D721Med (cell line): ENCODE data around the gene MEX3B.

Experiments used
- DNase-seq: peaks from one replicate; pipeline ENCODE4 v3.0.0; 2011; ENCODE audit warnings: low spot score; ENCODE audit not compliant: insufficient read length
- FAIRE-seq: peaks from 2 replicates; lab custom pipeline; 2011; peaks lifted over from hg19 to GRCh38; lab: Jason Lieb, UNC
- TF ChIP-seq, protein P1 (sequence below): IDR thresholded peaks from 2 replicates; pipeline ENCODE4 v1.5.1; 2012; ENCODE audit warnings: mild to moderate bottlenecking, control low read depth; ENCODE audit not compliant: insufficient read depth; ENCODE audit errors: missing control alignments

The MEX3B gene

GRCh38 chr15:82060817-82061216, 15.0 kb upstream of the MEX3B start:
- no peak for DNase-seq
- no peak for FAIRE-seq
- TF ChIP-seq, protein P1, sequence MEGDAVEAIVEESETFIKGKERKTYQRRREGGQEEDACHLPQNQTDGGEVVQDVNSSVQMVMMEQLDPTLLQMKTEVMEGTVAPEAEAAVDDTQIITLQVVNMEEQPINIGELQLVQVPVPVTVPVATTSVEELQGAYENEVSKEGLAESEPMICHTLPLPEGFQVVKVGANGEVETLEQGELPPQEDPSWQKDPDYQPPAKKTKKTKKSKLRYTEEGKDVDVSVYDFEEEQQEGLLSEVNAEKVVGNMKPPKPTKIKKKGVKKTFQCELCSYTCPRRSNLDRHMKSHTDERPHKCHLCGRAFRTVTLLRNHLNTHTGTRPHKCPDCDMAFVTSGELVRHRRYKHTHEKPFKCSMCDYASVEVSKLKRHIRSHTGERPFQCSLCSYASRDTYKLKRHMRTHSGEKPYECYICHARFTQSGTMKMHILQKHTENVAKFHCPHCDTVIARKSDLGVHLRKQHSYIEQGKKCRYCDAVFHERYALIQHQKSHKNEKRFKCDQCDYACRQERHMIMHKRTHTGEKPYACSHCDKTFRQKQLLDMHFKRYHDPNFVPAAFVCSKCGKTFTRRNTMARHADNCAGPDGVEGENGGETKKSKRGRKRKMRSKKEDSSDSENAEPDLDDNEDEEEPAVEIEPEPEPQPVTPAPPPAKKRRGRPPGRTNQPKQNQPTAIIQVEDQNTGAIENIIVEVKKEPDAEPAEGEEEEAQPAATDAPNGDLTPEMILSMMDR = no peak

DNA sequence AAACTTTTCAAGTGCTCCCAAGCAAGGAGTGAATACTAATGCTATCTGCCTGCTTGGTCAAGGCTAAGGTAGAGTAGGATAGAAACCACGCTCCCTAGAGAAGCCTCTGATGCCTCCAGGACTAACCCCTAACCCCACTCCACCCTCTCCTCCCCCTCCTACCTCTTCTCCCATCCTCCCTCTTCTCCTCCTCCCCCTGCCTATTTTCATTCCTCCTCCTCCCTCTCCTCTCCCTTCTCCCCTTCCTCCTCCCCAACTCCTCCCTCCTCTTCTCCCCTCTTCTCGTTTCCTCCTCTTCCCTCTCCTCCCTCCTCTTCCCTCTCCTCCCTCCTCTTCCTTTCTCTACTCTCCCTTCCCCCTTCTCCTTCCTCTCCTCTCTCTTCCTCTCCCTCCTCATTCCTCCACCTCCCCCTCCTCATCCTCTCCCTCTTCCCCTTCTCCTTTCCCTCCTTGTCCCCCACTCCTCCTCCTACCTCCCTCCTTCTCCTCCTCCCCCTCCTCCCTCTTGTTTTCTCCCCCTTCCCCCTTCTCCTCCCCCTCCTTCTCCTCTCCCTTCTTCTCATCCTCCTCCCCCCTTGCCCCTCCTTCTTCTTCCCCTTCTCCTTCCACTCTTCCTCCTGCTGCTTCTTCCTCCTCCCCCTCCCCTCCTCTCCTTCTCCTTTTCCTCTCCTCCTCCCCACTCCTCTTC, 12.8 kb upstream of the MEX3B start:
- TF ChIP-seq, protein P1 = no peak
- FAIRE-seq (no peak), DNase-seq (no peak)

- FAIRE-seq = no peak
- TF ChIP-seq, protein P1 = no peak
- DNase-seq = no peak
These were observed 12.2 kb upstream of the MEX3B start for GRCh38 chr15:82058026-82058425.

GRCh38 chr15:82056958-82057823, 11.4 kb upstream of the MEX3B start:
- FAIRE-seq (no peak), DNase-seq (no peak)
- TF ChIP-seq, protein P1 = no peak

- DNase-seq = no peak
- TF ChIP-seq, protein P1 = no peak
- no peak for FAIRE-seq
These were observed 6.9 kb upstream of the MEX3B start for GRCh38 chr15:82052751-82053150.

DNA sequence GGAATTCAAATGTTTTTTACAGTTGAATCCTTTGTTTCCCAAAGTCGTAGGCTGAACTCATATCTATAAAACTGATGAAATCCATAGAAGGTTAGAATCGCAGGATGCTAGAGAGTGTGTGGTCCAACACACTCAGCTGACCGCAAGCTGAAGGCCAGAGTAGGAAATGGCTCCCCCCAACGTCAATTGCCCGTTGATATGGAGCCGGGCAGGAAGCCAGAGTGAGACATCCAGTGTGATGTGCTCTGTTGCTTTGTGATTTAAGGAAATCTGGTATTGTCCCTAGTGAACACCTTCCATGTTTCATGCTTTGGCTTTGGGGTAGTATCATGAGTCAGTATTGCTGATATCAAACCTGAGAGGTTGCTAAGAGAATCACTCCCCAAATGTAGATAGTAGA, 5.8 kb upstream of the MEX3B start:
- TF ChIP-seq, protein P1 = no peak
- no peak for DNase-seq
- no peak for FAIRE-seq
